DND-41 (cell line): ENCODE data around the gene DBX2.

ENCODE experiments used
- ATAC-seq: fragments of 200-7000 bp; cut with Tn5 transposase; 3 replicates; pipeline ENCODE4 v1.9.1; 2021; ENCODE audit warnings: low read depth; ENCODE audit not compliant: insufficient read depth
- DNase-seq: peaks from one replicate; pipeline ENCODE4 v3.0.0-alpha.2; 2020
- H2AFZ ChIP-seq: 2 replicates; pipeline ENCODE4 v1.6.0; 2012; ENCODE audit warnings: low read depth, low read length
- H3K27ac ChIP-seq: 2 replicates; pipeline ENCODE4 v1.5.1; 2012; ENCODE audit warnings: low read length, inconsistent platforms
- H3K27me3 ChIP-seq: fragments of 200-600 bp; sonication (generic); 2 replicates; pipeline ENCODE4 v1.6.0; 2012; ENCODE audit warnings: low read length, mild to moderate bottlenecking, inconsistent platforms; ENCODE audit not compliant: insufficient read depth, poor library complexity
- H3K36me3 ChIP-seq: 2 replicates; pipeline ENCODE4 v1.5.1; 2012; ENCODE audit warnings: low read length, inconsistent platforms; ENCODE audit not compliant: insufficient read depth
- H3K4me1 ChIP-seq: 2 replicates; pipeline ENCODE4 v1.5.1; 2012; ENCODE audit warnings: mild to moderate bottlenecking, low read length; ENCODE audit not compliant: insufficient read depth
- H3K4me2 ChIP-seq: 2 replicates; pipeline ENCODE4 v1.6.0; 2012; ENCODE audit warnings: mild to moderate bottlenecking, moderate library complexity, low read length, inconsistent platforms; ENCODE audit not compliant: insufficient read depth
- H3K4me3 ChIP-seq, 2 experiments: fragments of 200-600 bp in 1 of 2; shearing (Covaris generic) in 1 of 2; 2 replicates each; pipeline ENCODE4 v1.5.1; 2012 to 2016; ENCODE audit warnings: inconsistent platforms in 2 of 2, low read length in 2 of 2, mild to moderate bottlenecking in 2 of 2, low read depth in 1 of 2, moderate library complexity in 1 of 2
- H3K79me2 ChIP-seq: 2 replicates; pipeline ENCODE4 v1.6.0; 2012; ENCODE audit warnings: low read length, inconsistent platforms; ENCODE audit not compliant: insufficient read depth
- H3K9ac ChIP-seq: 2 replicates; pipeline ENCODE4 v1.6.0; 2012; ENCODE audit warnings: low read depth, mild to moderate bottlenecking, inconsistent platforms, low read length, moderate library complexity
- H3K9me3 ChIP-seq: 2 replicates; pipeline ENCODE4 v1.5.1; 2012; ENCODE audit warnings: low read length, moderate library complexity, mild to moderate bottlenecking, inconsistent platforms; ENCODE audit not compliant: insufficient read depth, severe bottlenecking
- H4K20me1 ChIP-seq: 2 replicates; pipeline ENCODE4 v1.6.0; 2012; ENCODE audit warnings: low read length; ENCODE audit not compliant: insufficient read depth
- EZH2 ChIP-seq: IDR thresholded peaks from 3 replicates; pipeline ENCODE4 v1.6.1; 2012; ENCODE audit warnings: borderline replicate concordance, low read depth, mild to moderate bottlenecking, moderate library complexity, low read length, inconsistent platforms; ENCODE audit not compliant: severe bottlenecking
- TF ChIP-seq, protein P1 (sequence below): IDR thresholded peaks from 2 replicates; pipeline ENCODE4 v1.5.1; 2012; ENCODE audit warnings: borderline replicate concordance, low read length, moderate library complexity, mild to moderate bottlenecking; ENCODE audit not compliant: poor library complexity, severe bottlenecking; ENCODE audit errors: extremely low read depth

DBX2 gene

DNA sequence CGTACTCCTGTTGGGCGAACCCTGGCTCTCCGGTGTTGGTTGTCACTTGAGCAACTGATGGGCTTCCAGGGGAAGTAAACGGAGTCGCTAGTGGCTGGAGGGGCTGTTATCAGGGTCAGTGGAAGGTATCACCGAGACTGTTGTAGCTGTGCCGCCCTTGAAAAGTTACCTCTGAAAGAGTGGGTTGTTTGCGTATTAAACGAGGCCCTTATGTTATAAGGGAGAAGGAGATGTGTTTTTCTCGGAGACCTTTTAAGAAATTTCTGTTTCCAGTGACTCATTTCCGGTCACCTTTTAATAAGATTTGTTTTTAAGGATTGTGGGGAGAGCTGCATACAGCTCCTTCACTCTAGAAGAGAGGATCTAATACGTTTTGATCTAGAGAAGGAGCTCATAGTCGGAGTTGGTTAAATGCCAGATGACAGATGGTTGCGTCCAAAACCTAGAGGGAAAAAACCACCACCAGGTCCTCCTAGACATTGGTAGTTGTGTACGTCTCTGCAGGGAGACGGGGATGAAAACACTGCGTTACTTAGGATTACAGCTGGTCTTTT lies 750 bp upstream of the DBX2 start:
- Histone ChIP-seq H3K27ac (no peak overlapping the region), H4K20me1 (no peaks in the 10 kb centered on the region), H3K4me2 (no peak overlapping the region), H3K79me2 (no peaks in the 10 kb centered on the region), H3K9ac (no peak overlapping the region), H3K27me3 (no peaks in the 10 kb centered on the region), H3K4me1 (no peaks in the 10 kb centered on the region), H3K36me3 (no peaks in the 10 kb centered on the region), H2AFZ (no peak overlapping the region), H3K4me3 (no peak overlapping the region), H3K9me3 (no peaks in the 10 kb centered on the region)
- no peak for TF ChIP-seq EZH2
- TF ChIP-seq, protein P1, sequence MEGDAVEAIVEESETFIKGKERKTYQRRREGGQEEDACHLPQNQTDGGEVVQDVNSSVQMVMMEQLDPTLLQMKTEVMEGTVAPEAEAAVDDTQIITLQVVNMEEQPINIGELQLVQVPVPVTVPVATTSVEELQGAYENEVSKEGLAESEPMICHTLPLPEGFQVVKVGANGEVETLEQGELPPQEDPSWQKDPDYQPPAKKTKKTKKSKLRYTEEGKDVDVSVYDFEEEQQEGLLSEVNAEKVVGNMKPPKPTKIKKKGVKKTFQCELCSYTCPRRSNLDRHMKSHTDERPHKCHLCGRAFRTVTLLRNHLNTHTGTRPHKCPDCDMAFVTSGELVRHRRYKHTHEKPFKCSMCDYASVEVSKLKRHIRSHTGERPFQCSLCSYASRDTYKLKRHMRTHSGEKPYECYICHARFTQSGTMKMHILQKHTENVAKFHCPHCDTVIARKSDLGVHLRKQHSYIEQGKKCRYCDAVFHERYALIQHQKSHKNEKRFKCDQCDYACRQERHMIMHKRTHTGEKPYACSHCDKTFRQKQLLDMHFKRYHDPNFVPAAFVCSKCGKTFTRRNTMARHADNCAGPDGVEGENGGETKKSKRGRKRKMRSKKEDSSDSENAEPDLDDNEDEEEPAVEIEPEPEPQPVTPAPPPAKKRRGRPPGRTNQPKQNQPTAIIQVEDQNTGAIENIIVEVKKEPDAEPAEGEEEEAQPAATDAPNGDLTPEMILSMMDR: no peak
- DNase-seq (no peak), ATAC-seq (no peak)

DNA sequence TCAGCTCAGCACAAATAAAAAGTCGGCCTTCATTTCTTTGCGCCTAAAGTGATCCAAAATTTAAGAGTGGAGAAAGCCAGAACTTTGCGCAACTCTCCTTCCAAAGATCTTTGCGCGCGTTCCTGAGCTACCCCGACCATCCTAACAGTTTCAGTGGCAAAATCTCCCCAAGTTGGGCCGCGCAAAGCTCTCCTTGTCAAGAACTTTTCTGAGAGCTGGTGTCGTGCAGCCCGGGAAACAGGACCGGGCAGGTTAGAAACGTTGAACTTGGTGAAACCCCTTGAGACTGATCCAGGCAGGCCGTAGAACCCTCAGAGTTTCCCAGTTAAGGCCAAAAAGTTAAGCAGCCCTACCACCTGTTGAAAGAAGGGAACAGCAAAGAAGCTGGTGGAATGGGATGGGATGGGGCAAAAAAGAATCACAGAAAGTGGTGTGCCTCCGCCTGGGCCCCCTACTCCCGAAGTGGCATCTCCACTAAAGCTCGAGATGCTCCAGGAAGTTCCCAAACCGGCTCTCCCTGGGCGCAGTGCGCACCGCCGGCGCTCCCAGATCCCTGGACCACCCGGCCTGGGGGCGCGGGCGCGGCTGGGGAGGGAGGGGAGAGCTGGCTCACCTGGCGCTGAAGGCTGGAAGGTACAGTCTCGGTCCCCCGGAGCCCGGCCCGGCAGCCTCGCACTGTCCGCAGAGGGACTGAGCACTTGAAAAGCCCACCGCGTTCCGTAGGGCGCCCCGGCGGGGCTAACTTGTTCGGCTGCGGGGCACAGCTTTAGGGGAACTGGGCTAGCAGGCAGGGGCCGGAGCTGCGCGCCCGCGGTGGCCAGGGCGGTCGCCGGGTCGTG lies 768 bp downstream of the DBX2 start:
- Histone ChIP-seq H3K4me3 (no peak overlapping the region), H3K27me3 (no peaks in the 10 kb centered on the region), H3K4me1 (no peaks in the 10 kb centered on the region), H3K27ac (no peak overlapping the region), H3K9me3 (no peaks in the 10 kb centered on the region), H3K9ac (no peak overlapping the region), H2AFZ (no peak overlapping the region), H3K4me2 (no peak overlapping the region), H4K20me1 (no peaks in the 10 kb centered on the region), H3K36me3 (no peaks in the 10 kb centered on the region), H3K79me2 (no peaks in the 10 kb centered on the region)
- ATAC-seq (no peak), DNase-seq (no peak)
- TF ChIP-seq, protein P1: no peak
- no peak for TF ChIP-seq EZH2

DNA sequence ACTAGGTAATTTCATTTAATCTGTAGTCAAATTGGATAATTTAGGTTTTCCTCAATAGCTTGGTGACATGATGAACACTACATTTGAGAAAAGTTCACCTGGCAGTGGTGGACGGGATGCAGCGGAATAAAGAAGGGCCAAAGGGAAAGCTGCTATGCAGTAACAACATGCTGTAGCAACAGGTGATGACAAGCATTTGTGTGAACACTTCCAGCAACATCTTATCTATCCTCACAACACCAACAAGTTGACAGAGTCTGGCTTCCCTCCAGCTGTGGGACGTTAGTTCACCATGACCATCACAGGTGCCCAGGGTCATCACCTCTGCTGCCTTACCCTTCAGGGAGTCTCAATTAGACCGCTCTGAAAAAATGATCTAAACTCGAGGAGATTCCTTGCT lies 8.3 kb downstream of the DBX2 start:
- H3K4me1 ChIP-seq: no peaks in the 10 kb centered on the region
- H3K4me2 ChIP-seq: no peak overlapping the region
- H3K4me3 ChIP-seq: no peak overlapping the region
- no peak for TF ChIP-seq EZH2
- TF ChIP-seq, protein P1: no peak
- H3K9ac ChIP-seq: no peak overlapping the region
- H3K9me3 ChIP-seq: no peaks in the 10 kb centered on the region
- H3K27ac ChIP-seq: no peak overlapping the region
- DNase-seq (no peak), ATAC-seq (no peak)
- H4K20me1 ChIP-seq: no peaks in the 10 kb centered on the region
- H3K27me3 ChIP-seq: no peaks in the 10 kb centered on the region
- H2AFZ ChIP-seq: no peak overlapping the region
- no peaks in the 10 kb centered on the region for H3K79me2 ChIP-seq
- H3K36me3 ChIP-seq: no peaks in the 10 kb centered on the region
